ENCODE measurements around the gene DIP2C. TPM values are rescaled to one million over a fixed set of nuclear protein-coding genes. Genes with fewer than 3 reads are reported as not detected.
"Not testable (repeated sequence)": the region's sequence is repeated elsewhere in the genome, so short reads cannot be mapped to it uniquely, and the experiment has no call there.

DIP2C gene
- total RNA-seq, 1 donor from 2014 or later: 11.4 TPM

- DNase-seq (ENCODE audit: low read depth): no peak
- no peak for TF ChIP-seq CTCF (conservative IDR thresholded peaks at IDR 0.05; ENCODE audit: low read depth, low read length)
- no peak overlapping the region for H3K4me3 ChIP-seq (ENCODE audit: low read depth, low read length)
Observed at GRCh38 chr10:534047-534566, 155.4 kb downstream of the DIP2C start.

- no peak overlapping the region for H3K4me3 ChIP-seq (ENCODE audit: low read depth, low read length)
- no peak for TF ChIP-seq CTCF (conservative IDR thresholded peaks at IDR 0.05; ENCODE audit: low read depth, low read length)
- no peak for DNase-seq (ENCODE audit: low read depth)
Observed at GRCh38 chr10:533611-534010, 155.9 kb downstream of the DIP2C start.

- no peak for TF ChIP-seq CTCF (conservative IDR thresholded peaks at IDR 0.05; ENCODE audit: low read depth, low read length)
- no peak for DNase-seq (ENCODE audit: low read depth)
- H3K4me3 ChIP-seq (ENCODE audit: low read depth, low read length): no peak overlapping the region
Observed at GRCh38 chr10:533186-533585, 156.3 kb downstream of the DIP2C start.

GRCh38 chr10:532331-532730, 157.1 kb downstream of the DIP2C start:
- DNase-seq (ENCODE audit: low read depth); H3K4me3 ChIP-seq (ENCODE audit: low read depth, low read length): not testable (repeated sequence)

GRCh38 chr10:531541-531940, 157.9 kb downstream of the DIP2C start:
- no peak for TF ChIP-seq CTCF (conservative IDR thresholded peaks at IDR 0.05; ENCODE audit: low read depth, low read length)
- DNase-seq (ENCODE audit: low read depth): no peak
- H3K4me3 ChIP-seq (ENCODE audit: low read depth, low read length): no peak overlapping the region

- no peak for DNase-seq (ENCODE audit: low read depth)
- no peak overlapping the region for H3K4me3 ChIP-seq (ENCODE audit: low read depth, low read length)
- TF ChIP-seq CTCF (conservative IDR thresholded peaks at IDR 0.05; ENCODE audit: low read depth, low read length): no peak
Observed at GRCh38 chr10:530717-531116, 158.8 kb downstream of the DIP2C start.

- no peak for TF ChIP-seq CTCF (conservative IDR thresholded peaks at IDR 0.05; ENCODE audit: low read depth, low read length)
- DNase-seq (ENCODE audit: low read depth): no peak
- no peak overlapping the region for H3K4me3 ChIP-seq (ENCODE audit: low read depth, low read length)
Observed at GRCh38 chr10:529468-530230, 159.8 kb downstream of the DIP2C start.
